Left renal cortex interstitium (tissue), 4 donors: ENCODE data around the gene DTNB. TPM values are rescaled to one million over a fixed set of nuclear protein-coding genes. Genes with fewer than 3 reads are reported as not detected.

Experiments used
- DNase-seq, 4 donors: peaks; one replicate each; pipeline ENCODE4 v3.0.0-alpha.2; 2013; ENCODE audit warnings: low read depth in 4 of 4, low spot score in 2 of 4, missing footprints in 1 of 4
- polyA plus RNA-seq, 4 donors: library from polyadenylated mRNA; unstranded; fragments of 120-200 nt; gene quantifications; one replicate each; pipeline ENCODE4 v1.2.1, GENCODE V29; 2013; ENCODE audit not compliant: insufficient read length in 4 of 4

The DTNB gene
- polyA plus RNA-seq, 4 donors, result 19.2 to 23.3 (median 21.5) TPM

- no peak for DNase-seq
These were observed 314.5 kb downstream of the DTNB start for GRCh38 chr2:25358836-25359235.

- no peak for DNase-seq
These were observed 315.0 kb downstream of the DTNB start for GRCh38 chr2:25358249-25358815.

- no peak for DNase-seq
These were observed 317.3 kb downstream of the DTNB start for GRCh38 chr2:25356088-25356487.

- DNase-seq, result no peak
These were observed 318.1 kb downstream of the DTNB start for GRCh38 chr2:25355270-25355669.

- no peak for DNase-seq
These were observed 319.3 kb downstream of the DTNB start for GRCh38 chr2:25354116-25354515.

- no peak for DNase-seq
These were observed 324.0 kb downstream of the DTNB start for GRCh38 chr2:25349397-25349796.

GRCh38 chr2:25347846-25348245 lies 325.5 kb downstream of the DTNB start:
- DNase-seq, result no peak

- DNase-seq, result no peak
These were observed 326.1 kb downstream of the DTNB start for GRCh38 chr2:25347205-25347815.

GRCh38 chr2:25343187-25343825 lies 330.1 kb downstream of the DTNB start:
- DNase-seq, result no peak

GRCh38 chr2:25342372-25343186 lies 330.8 kb downstream of the DTNB start:
- peak in 3 of 4 donors; percentile 72 to 76 (median 75) for DNase-seq

GRCh38 chr2:25341753-25342371 lies 331.5 kb downstream of the DTNB start, which contains the start of gene DNMT3A:
Gene DNMT3A (minus strand): TSS chr2:25341925. CDS start chr2:25313984, 27,941 bp downstream.
- no peak for DNase-seq

- no peak for DNase-seq
These were observed 332.2 kb downstream of the DTNB start for GRCh38 chr2:25341011-25341727.

- no peak for DNase-seq
These were observed 333.0 kb downstream of the DTNB start for GRCh38 chr2:25340181-25340921.

- no peak for DNase-seq
These were observed 333.6 kb downstream of the DTNB start for GRCh38 chr2:25339791-25340180.

GRCh38 chr2:25339211-25339674 lies 334.1 kb downstream of the DTNB start:
- DNase-seq, result no peak

GRCh38 chr2:25338401-25338800 lies 335.0 kb downstream of the DTNB start:
- no peak for DNase-seq

GRCh38 chr2:25337891-25338290 lies 335.5 kb downstream of the DTNB start:
- DNase-seq, result no peak

GRCh38 chr2:25337276-25337675 lies 336.1 kb downstream of the DTNB start:
- no peak for DNase-seq

GRCh38 chr2:25336383-25336841 lies 337.0 kb downstream of the DTNB start:
- DNase-seq, result no peak
